Right ventricle myocardium superior (tissue), 1 donor: ENCODE data around the gene RELN. TPM values are rescaled to one million over a fixed set of nuclear protein-coding genes. Genes with fewer than 3 reads are reported as not detected.

Experiments used
- ATAC-seq: fragments of 200-7000 bp; cut with Tn5 transposase; one replicate; pipeline ENCODE4 v1.9.1; 2020; ENCODE audit warnings: mild to moderate bottlenecking; ENCODE audit not compliant: poor library complexity
- DNase-seq: peaks from one replicate; pipeline ENCODE4 v3.0.0-alpha.2; 2020
- intact Hi-C: fragments of 100-400 bp; cut with DNase I; formaldehyde crosslinking; loops from one replicate; pipeline ENCODE4 v1.11.2; 2022
- total RNA-seq: library from RNA; stranded (reverse); fragmentation: NEBNext Ultra II Directional; extraction: Animal tissue kit (Norgen Biotek cat#: 25700); gene quantifications from one replicate; pipeline ENCODE4 v1.2.1, GENCODE V29; 2021
- donor health status: DM: no; HTN: yes; CAD: no; lungs with severe emphysema.

RELN gene
- total RNA-seq, 1 donor from 2014 or later, result 0.56 TPM

GRCh38 chr7:103995554-103995953, 6.1 kb upstream of the RELN start:
- ATAC-seq, result no peak
- intact Hi-C loops, result no loop called here
- no peak for DNase-seq

GRCh38 chr7:103993551-103993950, 4.1 kb upstream of the RELN start:
- intact Hi-C loops, result no loop called here
- DNase-seq (no peak), ATAC-seq (no peak)

GRCh38 chr7:103991406-103991805, 1.9 kb upstream of the RELN start:
- intact Hi-C loops, result no loop called here
- no peak for ATAC-seq
- no peak for DNase-seq

GRCh38 chr7:103990991-103991390, 1.5 kb upstream of the RELN start:
- DNase-seq (no peak), ATAC-seq (no peak)
- intact Hi-C loops, result no loop called here

- ATAC-seq, result no peak
- DNase-seq, result no peak
- intact Hi-C loops, result no loop called here
Observed at GRCh38 chr7:103989785-103990767, 618 bp upstream of the RELN start.

GRCh38 chr7:103988468-103989199, 824 bp downstream of the RELN start:
- ATAC-seq (no peak), DNase-seq (no peak)
- intact Hi-C loops, result no loop called here

- intact Hi-C loops, result no loop called here
- no peak for DNase-seq
- ATAC-seq, result no peak
Observed at GRCh38 chr7:103987451-103987850, 2.0 kb downstream of the RELN start.

GRCh38 chr7:103985565-103986126, 3.8 kb downstream of the RELN start:
- ATAC-seq (no peak), DNase-seq (no peak)
- intact Hi-C loops, result no loop called here

- ATAC-seq (no peak), DNase-seq (no peak)
- intact Hi-C loops, result no loop called here
Observed at GRCh38 chr7:103984050-103984449, 5.4 kb downstream of the RELN start.

- DNase-seq (no peak), ATAC-seq (no peak)
- intact Hi-C loops, result no loop called here
Observed at GRCh38 chr7:103983201-103983977, 6.1 kb downstream of the RELN start.

GRCh38 chr7:103981003-103981423, 8.4 kb downstream of the RELN start:
- ATAC-seq (no peak), DNase-seq (no peak)
- intact Hi-C loops, result no loop called here

GRCh38 chr7:103972779-103973434, 16.6 kb downstream of the RELN start:
- DNase-seq (no peak), ATAC-seq (no peak)
- intact Hi-C loops, result no loop called here

GRCh38 chr7:103967401-103967800, 22.1 kb downstream of the RELN start:
- ATAC-seq (no peak), DNase-seq (no peak)
- intact Hi-C loops, result no loop called here

GRCh38 chr7:103966593-103967277, 22.7 kb downstream of the RELN start:
- intact Hi-C loops, result no loop called here
- ATAC-seq, result no peak
- DNase-seq, result no peak

- DNase-seq (no peak), ATAC-seq (no peak)
- intact Hi-C loops, result no loop called here
Observed at GRCh38 chr7:103964269-103964668, 25.2 kb downstream of the RELN start.

- ATAC-seq (no peak), DNase-seq (no peak)
- intact Hi-C loops, result no loop called here
Observed at GRCh38 chr7:103962070-103962469, 27.4 kb downstream of the RELN start.

- ATAC-seq, result no peak
- no peak for DNase-seq
- intact Hi-C loops, result no loop called here
Observed at GRCh38 chr7:103958284-103958818, 31.1 kb downstream of the RELN start.

- intact Hi-C loops, result no loop called here
- ATAC-seq, result no peak
Observed at GRCh38 chr7:103955985-103956384, 33.5 kb downstream of the RELN start.

More at GRCh38 chr7:103955985-103956384, 33.5 kb downstream of the RELN start:
- DNase-seq, result no peak
